GM12865 (cell line): ENCODE results near the gene PLXNB3.
"Not testable (repeated sequence)": the region's sequence is repeated elsewhere in the genome, so short reads cannot be mapped to it uniquely, and the experiment has no call there.

Experiments
- DNase-seq: peaks from one replicate; pipeline ENCODE4 v3.0.0; 2010; ENCODE audit warnings: low read depth
- H3K4me3 ChIP-seq: 2 replicates; pipeline ENCODE4 v1.5.1; 2011; ENCODE audit warnings: mild to moderate bottlenecking, low read depth, low read length, control low read depth
- CTCF ChIP-seq: IDR thresholded peaks from 2 replicates; pipeline ENCODE4 v1.5.1; 2011; ENCODE audit warnings: low read length, control low read depth, low read depth, inconsistent platforms; ENCODE audit not compliant: insufficient read depth; ENCODE audit errors: missing control alignments

Gene PLXNB3

DNA sequence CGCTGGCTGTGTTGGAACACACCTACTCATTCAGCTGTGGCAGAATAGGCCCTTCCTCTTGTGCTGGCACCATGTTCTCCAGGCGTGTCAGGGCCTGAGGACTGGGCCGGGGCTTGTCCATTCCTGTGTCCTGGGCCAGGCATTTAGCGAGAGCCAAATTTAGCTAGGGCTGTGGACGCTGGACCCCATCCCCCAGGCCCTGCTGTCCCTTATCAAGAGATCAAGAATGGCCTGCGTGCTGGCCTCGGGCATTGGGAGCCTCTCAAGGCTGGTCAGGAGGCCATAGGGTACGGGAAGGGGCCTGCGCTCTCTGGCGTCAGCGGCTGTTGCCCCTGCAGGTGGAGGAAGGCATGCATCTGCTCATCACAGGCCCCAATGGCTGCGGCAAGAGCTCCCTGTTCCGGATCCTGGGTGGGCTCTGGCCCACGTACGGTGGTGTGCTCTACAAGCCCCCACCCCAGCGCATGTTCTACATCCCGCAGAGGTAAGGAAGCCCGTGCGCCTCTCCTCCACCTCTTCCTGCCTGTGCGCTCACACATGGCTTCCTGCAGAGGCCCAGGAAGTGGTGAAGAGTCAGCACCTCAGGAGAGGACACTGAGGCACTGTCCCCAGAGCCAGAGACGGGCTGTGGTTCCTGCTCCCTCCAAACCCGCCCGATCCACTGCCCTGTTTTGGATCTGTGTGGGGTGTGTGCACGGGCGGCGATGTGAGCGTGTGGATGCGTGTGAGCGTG lies 24.1 kb upstream of the PLXNB3 start:
- DNase-seq = no peak
- TF ChIP-seq CTCF = no peak

GRCh38 chrX:153740631-153741222 lies 23.3 kb upstream of the PLXNB3 start:
- DNase-seq = no peak
- TF ChIP-seq CTCF = no peak
- no peak overlapping the region for H3K4me3 ChIP-seq

More for the DNA sequence above, 24.1 kb upstream of the PLXNB3 start:
- H3K4me3 ChIP-seq = no peak overlapping the region

- no peak for TF ChIP-seq CTCF
Measured at GRCh38 chrX:153741446-153741845, 22.6 kb upstream of the PLXNB3 start.

GRCh38 chrX:153742111-153742510 lies 21.9 kb upstream of the PLXNB3 start:
- DNase-seq, H3K4me3 ChIP-seq: not testable (repeated sequence)

More at GRCh38 chrX:153741446-153741845, 22.6 kb upstream of the PLXNB3 start:
- no peak for DNase-seq
- no peak overlapping the region for H3K4me3 ChIP-seq

DNA sequence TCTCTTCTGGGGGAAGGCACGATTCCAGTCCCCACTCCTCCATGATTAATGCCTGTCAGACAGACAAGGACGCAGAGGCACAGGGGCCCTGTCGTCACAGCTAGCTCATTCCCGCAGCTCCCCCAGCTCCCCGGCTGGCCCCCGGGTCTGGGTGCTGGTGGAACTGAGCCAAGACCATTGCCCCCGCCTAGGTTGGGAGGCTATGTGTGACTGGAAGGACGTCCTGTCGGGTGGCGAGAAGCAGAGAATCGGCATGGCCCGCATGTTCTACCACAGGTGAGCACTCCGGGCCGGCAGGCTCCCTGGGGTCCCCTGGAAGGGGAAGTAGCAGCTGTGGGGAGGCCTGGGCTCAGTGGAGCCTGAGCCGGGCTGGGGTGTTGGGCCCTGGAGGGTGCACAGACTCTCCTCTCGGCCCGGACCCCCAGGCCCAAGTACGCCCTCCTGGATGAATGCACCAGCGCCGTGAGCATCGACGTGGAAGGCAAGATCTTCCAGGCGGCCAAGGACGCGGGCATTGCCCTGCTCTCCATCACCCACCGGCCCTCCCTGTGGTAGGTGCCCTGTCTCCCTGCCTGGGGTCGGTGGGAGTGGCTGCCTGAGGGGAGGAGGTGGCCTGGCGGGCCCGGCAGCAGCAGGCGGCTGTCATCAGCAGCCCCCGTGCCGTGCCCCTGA lies 21.1 kb upstream of the PLXNB3 start:
- DNase-seq, H3K4me3 ChIP-seq: not testable (repeated sequence)

- not testable (repeated sequence) for DNase-seq, H3K4me3 ChIP-seq
Measured at GRCh38 chrX:153743468-153744209, 20.4 kb upstream of the PLXNB3 start.

GRCh38 chrX:153744210-153745066 lies 19.6 kb upstream of the PLXNB3 start:
- no peak overlapping the region for H3K4me3 ChIP-seq
- peak; percentile 11 for TF ChIP-seq CTCF
- no peak for DNase-seq

GRCh38 chrX:153745067-153745433 lies 19.0 kb upstream of the PLXNB3 start:
- not testable (repeated sequence) for H3K4me3 ChIP-seq

More at GRCh38 chrX:153745067-153745433, 19.0 kb upstream of the PLXNB3 start:
- not testable (repeated sequence) for DNase-seq
